CD4-positive, alpha-beta T cell treated with Interleukin-6 at 100 ng/mL for 8 hours (primary cell): ENCODE data around the gene KCNQ1OT1.

Experiments used
- DNase-seq: peaks from one replicate; pipeline ENCODE4 v3.0.0-alpha.2; 2020; ENCODE audit warnings: mixed read lengths, low spot score

Gene KCNQ1OT1

GRCh38 chr11:2701898-2702434 is 2.2 kb upstream of the KCNQ1OT1 start:
- no peak for DNase-seq

DNA sequence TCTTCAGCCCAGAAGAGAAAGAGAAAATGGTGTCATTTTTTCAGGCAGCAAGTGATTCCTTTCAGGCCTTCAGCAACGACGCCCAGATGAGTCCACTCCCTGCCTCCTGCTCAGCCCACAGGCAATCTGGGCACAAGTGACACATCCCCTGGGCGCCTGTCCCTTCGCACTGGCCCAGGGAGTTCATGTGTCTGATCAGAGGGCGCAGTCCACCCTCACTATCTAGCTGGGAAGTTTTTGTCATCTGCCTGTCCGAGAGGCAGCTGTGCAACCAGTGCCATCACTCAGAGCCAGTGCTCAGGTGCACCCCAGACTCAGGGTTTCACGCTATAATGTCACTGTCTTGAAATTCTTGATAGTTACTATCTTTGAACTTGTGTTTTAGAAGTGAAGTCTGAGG is 1.4 kb upstream of the KCNQ1OT1 start:
- DNase-seq, result no peak

DNA sequence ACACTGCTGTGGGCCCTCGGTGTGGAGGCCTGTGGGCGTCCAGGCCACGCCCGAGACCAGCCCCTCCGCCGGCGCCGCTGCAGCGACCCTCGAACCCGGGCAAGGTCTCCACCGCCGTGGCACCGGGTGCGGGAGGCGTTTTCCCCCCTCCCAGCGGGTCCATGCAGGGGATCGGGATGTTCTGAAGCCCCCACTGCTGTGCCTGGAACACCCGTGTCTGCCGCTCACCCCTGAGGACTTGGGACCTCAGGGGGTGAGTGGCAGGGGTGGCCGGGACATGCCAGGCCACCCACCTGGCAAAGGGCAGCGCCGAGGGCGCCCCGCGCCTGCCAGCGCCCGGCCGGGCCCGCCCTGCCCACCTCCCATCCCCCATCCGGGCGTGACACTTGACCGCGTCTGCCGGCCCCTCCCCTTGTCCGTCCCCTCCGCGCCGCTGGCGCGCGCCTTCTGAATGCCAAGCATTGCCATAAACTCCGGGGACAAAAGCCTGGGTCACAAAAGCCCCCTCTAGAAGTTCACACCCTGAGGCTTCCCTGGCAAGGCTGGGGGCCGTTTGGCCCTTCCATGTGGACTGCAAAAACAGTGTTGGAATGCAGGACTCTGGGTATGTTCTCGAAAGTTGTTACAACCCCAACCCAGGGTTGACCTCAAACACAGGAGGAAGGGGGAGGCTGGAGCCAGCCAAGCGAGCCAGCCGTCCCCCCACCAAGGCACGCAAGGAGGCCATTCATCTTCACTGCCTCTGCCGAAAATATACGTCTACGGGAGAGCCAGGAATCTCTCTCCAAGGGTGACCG is 819 bp upstream of the KCNQ1OT1 start:
- peak; percentile 9 for DNase-seq

DNA sequence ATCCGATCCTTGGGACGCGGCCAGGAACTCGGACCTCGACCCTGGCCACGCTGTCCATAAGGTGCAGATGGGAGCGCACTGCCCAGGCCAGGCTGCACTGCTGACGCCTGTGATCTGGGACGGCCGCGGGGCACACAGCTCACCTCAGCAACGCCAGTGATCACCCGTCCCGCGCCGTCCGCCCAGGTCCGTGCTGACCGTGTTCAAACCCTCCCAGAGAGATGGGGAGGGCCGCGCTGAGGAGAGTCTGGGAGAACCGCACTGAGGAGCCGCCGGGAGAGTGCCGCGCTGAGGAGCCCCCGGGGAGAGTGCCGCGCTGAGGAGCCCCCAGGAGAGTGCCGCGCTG is 636 bp downstream of the KCNQ1OT1 start:
- no peak for DNase-seq

DNA sequence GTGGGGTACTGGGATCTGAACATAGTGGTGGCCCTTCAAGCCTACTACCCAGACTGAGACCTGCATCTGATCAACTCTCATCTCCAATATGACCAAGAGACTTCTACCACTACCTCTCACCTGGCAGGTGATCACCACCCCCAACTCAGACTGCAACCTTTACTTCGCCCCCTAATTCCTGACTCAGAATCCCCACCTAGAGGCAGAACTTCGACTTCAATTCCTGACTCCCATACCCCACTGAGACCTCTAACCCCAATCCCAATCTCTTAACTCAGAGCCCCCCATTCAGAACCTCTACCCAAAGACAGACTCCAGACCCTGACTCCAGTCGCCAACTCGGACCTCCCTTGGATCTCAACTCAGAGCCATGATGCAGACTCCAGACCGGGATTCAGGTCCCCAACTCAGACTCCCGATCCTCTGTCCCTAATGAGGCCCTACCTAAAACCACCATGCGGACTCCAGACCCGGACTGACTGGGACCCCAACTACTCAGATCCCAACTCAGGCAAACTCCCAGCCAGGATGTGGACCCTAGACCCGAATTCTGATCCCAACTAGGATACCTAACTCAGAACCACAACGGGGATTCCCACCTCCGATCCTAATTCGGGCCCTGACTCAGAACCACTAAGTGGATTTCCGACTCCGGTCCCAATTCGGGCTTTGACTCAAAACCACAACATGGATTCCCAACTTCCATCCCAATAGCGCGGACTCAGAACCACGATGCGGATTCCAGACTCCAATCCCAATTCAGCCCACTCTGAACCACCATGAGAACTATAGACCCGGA is 1.2 kb downstream of the KCNQ1OT1 start:
- no peak for DNase-seq

DNA sequence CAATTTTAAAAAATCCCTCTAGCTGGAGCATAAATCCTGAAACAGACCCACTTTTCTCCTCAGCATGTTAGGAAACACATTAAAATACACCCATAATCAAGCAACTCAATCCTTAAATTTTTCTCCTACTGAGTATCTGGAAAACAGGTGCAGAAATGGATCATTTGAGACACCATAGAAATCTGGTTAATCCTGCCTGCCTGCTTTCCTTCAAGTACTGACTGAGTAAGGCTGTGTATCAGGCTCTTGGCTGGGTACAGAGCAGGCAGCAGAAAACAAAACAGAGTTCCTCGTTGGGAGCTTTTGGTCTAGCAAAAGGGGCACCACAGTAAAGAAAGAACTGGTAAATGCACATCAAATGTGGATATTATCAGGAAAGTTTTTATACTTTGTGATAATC is 1.9 kb downstream of the KCNQ1OT1 start:
- no peak for DNase-seq

DNA sequence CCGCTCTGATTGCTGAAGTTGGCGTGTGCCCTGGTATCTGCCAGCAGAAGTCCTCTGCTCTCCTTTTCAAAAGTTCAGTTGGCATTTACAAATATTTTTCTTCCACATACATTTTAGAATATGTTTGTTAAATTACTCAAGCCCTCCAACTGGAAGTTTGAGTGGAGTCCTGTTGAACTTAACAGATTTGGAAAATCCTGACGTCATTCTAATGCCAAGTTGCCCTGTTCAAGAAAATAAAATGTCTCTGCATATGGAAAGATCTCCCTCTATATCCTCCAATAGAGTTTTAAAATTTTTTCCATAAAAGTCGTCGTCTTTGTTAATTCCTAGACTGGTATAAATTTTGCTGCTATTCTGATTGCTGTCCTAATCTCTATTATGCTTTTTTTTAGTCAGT is 3.3 kb downstream of the KCNQ1OT1 start:
- DNase-seq, result no peak

DNA sequence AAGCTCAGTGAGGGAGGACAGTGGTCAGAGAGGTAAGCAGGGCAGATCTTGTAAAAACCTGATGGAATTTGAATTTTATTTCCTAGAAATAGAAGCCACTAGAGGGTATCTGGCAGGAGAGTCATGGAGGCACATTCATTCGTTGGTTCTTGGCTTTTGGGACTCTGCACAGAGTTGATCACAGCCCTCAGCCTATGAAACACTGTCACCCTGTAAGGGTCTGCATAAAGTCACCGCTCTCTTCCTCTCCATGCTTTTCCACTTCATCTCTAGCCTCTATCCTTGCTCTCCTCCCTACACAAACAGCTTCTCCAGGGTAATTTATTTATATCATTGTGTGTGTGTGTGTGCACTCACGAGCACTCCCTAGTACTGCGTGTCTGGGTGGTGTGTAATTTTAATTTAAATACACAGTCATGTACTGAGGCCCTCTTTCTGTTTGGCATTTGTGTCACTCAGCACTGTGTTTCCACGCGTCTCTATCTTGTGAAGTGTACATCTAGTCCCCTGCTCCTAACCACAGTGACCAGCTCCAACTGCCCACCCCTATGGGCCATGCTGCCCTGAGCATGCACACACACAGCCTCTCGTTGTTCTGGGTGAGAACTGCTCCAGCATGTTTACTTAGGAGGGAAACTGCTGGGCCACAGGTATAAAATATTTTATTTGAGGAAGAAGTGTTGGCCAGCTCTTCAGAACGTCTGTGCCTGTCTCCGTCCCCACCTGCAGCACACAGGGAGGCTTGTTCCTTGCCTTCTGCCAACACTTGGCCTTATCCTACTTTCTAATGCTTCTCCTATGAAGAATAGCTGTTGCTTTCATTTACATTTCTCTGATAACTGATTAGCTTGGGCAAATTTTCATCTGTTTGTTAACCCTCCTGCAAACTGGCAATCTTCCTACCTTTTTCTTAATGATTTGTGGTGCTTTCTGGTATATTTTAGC is 4.5 kb downstream of the KCNQ1OT1 start:
- no peak for DNase-seq

DNA sequence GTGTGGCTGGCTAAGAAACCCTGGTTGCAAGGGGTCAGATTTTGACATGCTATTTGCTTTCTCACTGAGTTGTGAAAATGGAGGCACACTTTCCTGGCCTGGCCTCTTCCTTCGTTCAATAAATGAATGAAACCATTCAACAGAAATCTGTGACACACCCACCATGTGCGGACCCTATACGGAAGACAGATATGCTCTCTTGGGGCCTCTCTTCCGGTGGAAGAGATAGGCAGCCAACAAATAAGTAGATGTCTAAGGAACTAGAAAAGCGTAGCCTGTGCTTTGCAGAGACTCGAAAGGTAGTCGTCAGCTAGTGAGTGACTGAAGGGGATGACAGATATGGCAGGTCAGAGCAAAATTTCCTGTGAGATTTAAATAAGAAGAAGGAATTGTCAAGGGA is 5.3 kb downstream of the KCNQ1OT1 start:
- no peak for DNase-seq

- no peak for DNase-seq
Measured at GRCh38 chr11:2693271-2694261, 6.2 kb downstream of the KCNQ1OT1 start.

GRCh38 chr11:2691991-2692875 is 7.6 kb downstream of the KCNQ1OT1 start:
- no peak for DNase-seq

DNA sequence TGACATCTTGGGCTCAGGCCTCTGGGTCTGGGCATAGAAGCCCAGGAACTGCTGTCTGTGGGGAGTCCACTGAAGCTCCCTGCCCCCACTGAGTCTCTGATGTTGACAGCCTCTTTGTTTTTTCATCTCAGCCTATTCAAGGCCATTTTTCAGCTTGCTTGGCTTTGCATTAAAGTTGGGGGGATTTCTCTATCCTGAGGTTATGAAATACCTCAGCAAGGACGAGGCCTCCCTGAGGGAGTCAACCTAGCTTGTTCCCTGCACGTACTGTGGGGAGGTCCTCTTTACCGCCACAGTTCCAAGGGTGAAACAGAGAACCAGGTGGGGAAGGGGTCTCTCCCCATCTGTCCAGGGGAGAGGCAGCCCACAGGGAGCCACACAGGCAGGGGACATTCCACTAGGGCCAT is 8.4 kb downstream of the KCNQ1OT1 start:
- no peak for DNase-seq

- no peak for DNase-seq
Measured at GRCh38 chr11:2690596-2691354, 9.0 kb downstream of the KCNQ1OT1 start.

GRCh38 chr11:2689651-2690575 is 9.9 kb downstream of the KCNQ1OT1 start:
- DNase-seq, result no peak

DNA sequence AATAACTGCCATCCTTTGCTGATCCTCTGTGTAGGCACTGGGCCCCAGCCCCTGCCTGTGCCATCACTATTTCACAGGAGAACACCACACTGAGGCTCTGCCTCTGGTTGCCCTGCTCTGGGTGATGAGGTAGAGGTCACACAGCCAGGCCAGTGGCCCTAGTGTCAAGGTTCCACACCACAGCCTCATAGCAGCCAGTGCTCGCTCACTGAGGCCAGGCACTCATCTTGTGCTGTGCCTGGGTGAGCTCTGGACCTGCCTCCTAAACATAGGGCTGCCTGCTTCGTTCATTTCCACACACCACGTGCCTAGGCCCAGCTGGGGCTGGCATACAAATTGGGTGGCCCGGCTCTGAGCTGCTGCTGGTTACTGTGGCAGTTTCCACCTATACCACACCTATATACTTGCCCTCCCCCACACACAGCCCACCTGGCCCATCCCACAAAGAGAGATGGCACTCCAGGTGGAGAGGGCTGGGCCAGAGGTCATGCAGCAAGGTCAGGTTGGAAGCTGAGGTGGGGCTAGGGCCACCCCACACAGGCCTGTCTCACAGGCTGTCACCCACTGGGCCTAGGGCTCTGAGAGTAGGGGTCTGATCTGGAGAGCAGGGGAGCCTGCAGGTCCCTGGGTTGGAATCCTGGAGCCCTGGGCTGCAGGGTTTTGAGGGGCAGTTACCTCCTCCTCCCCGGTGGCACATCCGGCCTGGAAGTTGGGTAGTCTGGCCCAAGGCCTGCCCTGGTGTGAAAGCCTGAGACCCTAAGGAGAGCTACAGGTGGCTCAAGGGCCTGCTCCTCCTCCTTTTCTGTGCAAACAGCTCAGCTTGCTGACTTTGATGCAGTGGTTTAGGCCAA is 11.2 kb downstream of the KCNQ1OT1 start:
- DNase-seq, result no peak

GRCh38 chr11:2687782-2688191 is 12.0 kb downstream of the KCNQ1OT1 start:
- no peak for DNase-seq

GRCh38 chr11:2687223-2687530 is 12.6 kb downstream of the KCNQ1OT1 start:
- no peak for DNase-seq
